ENCODE data around the gene CLRN3. TPM values are rescaled to one million over a fixed set of nuclear protein-coding genes. Genes with fewer than 3 reads are reported as not detected.

The CLRN3 gene
- total RNA-seq, 1 donor from 2014 or later = 3.2 TPM

DNA sequence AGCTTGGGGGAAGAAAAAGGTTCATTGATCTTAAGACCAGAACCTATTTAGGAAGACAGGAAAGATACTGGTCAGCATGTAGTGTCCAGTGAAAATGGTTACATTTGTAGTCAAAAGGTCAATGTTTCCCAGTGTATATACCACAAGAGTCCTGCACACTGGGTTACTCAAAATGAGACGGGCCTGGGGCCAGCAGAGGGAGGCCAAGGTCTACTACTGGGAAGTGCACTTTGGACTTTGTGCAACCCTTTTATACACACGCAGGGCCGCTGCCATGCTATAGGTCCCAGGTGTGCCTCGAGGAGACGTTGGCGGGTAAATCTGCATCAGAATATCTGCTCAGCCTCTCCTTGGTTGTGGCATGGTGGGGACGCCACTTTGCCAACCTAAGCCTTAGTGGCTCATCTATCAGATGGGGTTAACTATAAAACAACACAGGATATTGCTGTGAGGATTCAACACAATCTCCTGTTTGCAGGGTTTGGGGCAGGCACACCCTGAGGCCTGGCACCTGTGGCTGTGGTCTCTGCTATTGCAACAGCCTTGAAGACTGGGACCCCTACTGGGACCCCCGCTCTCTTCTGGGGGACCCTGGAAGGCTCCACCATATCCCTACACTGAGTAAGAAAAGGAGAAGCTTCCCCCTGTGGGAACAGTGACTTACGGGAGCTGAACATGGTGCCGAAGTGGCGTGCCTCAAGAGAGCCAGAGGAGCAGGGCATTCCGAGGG lies 19.7 kb downstream of the CLRN3 start:
- no peaks in the 10 kb centered on the region for H3K27me3 Mint-ChIP-seq
- no peak overlapping the region for H3K27ac Mint-ChIP-seq
- no peak for DNase-seq (ENCODE audit: low spot score, unreplicated experiment)
- peaks cover 4% of the 10 kb centered on the region for H3K9me3 Mint-ChIP-seq (ENCODE audit: low read depth)
- peaks cover 2% of the 10 kb centered on the region for H3K4me1 Mint-ChIP-seq (ENCODE audit: low read depth)
- no peaks in the 10 kb centered on the region for H3K36me3 Mint-ChIP-seq (ENCODE audit: insufficient read depth)
- no peak overlapping the region for H3K4me3 Mint-ChIP-seq (ENCODE audit: low read depth)
- peak; percentile 48 for TF ChIP-seq CTCF (IDR thresholded peaks at IDR 0.05; ENCODE audit: unreplicated experiment)

- peaks cover 2% of the 10 kb centered on the region for H3K4me1 Mint-ChIP-seq (ENCODE audit: low read depth)
- H3K9me3 Mint-ChIP-seq (ENCODE audit: low read depth) = peaks cover 4% of the 10 kb centered on the region
- H3K4me3 Mint-ChIP-seq (ENCODE audit: low read depth) = no peak overlapping the region
- H3K27ac Mint-ChIP-seq = no peak overlapping the region
- no peak for DNase-seq (ENCODE audit: low spot score, unreplicated experiment)
- TF ChIP-seq CTCF (IDR thresholded peaks at IDR 0.05; ENCODE audit: unreplicated experiment) = no peak
- no peaks in the 10 kb centered on the region for H3K36me3 Mint-ChIP-seq (ENCODE audit: insufficient read depth)
- H3K27me3 Mint-ChIP-seq = no peaks in the 10 kb centered on the region
These were observed 20.6 kb downstream of the CLRN3 start for GRCh38 chr10:127872011-127872761.

- DNase-seq (ENCODE audit: low spot score, unreplicated experiment) = no peak
- no peaks in the 10 kb centered on the region for H3K36me3 Mint-ChIP-seq (ENCODE audit: insufficient read depth)
- peaks cover 4% of the 10 kb centered on the region for H3K9me3 Mint-ChIP-seq (ENCODE audit: low read depth)
- peaks cover 2% of the 10 kb centered on the region for H3K4me1 Mint-ChIP-seq (ENCODE audit: low read depth)
- no peak overlapping the region for H3K27ac Mint-ChIP-seq
- no peaks in the 10 kb centered on the region for H3K27me3 Mint-ChIP-seq
- TF ChIP-seq CTCF (IDR thresholded peaks at IDR 0.05; ENCODE audit: unreplicated experiment) = no peak
- no peak overlapping the region for H3K4me3 Mint-ChIP-seq (ENCODE audit: low read depth)
These were observed 21.1 kb downstream of the CLRN3 start for GRCh38 chr10:127871631-127872010.

- no peak for DNase-seq (ENCODE audit: low spot score, unreplicated experiment)
- Mint-ChIP-seq H3K27ac (no peak overlapping the region), H3K36me3 (ENCODE audit: insufficient read depth) (no peaks in the 10 kb centered on the region), H3K4me1 (ENCODE audit: low read depth) (no peaks in the 10 kb centered on the region), H3K9me3 (ENCODE audit: low read depth) (peaks cover 4% of the 10 kb centered on the region), H3K4me3 (ENCODE audit: low read depth) (no peak overlapping the region), H3K27me3 (no peaks in the 10 kb centered on the region)
- no peak for TF ChIP-seq CTCF (IDR thresholded peaks at IDR 0.05; ENCODE audit: unreplicated experiment)
These were observed 23.4 kb downstream of the CLRN3 start for GRCh38 chr10:127869329-127869728.

DNA sequence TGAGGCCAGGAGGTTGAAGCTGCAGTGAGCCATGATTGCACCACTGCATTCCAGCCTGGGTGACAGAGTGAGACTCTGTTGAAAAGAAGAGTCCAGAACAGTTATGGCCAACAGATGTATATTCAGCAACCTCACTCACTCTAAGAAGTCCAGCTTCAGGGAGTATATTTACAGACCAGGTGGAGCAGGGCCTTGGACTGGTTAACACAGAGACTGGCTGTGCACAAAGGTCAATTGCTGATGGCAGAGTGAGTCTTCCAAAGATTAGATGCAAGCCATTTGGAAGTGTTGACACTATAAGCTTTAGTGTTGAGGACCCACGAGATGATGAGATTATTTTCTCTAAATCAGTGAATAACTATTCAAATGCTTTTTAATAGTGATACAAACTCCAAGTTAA lies 24.9 kb downstream of the CLRN3 start:
- peaks cover 14% of the 10 kb centered on the region for H3K9me3 Mint-ChIP-seq (ENCODE audit: low read depth)
- TF ChIP-seq CTCF (IDR thresholded peaks at IDR 0.05; ENCODE audit: unreplicated experiment) = no peak
- no peak overlapping the region for H3K4me3 Mint-ChIP-seq (ENCODE audit: low read depth)
- H3K4me1 Mint-ChIP-seq (ENCODE audit: low read depth) = no peaks in the 10 kb centered on the region
- H3K27ac Mint-ChIP-seq = no peak overlapping the region
- H3K36me3 Mint-ChIP-seq (ENCODE audit: insufficient read depth) = no peaks in the 10 kb centered on the region
- no peak for DNase-seq (ENCODE audit: low spot score, unreplicated experiment)
- no peaks in the 10 kb centered on the region for H3K27me3 Mint-ChIP-seq
